Activated CD4-positive, alpha-beta memory T cell treated with anti-CD3 and anti-CD28 coated beads, Interleukin-2, amount 10 ng/mL, durations not matched to agents 7 days and 5 days (primary cell): ENCODE measurements around the gene TEAD1. TPM values are rescaled to one million over a fixed set of nuclear protein-coding genes. Genes with fewer than 3 reads are reported as not detected.

Experiments used
- CTCF ChIA-PET: fragments of 350-600 bp; sonication (Branson Sonifier 250); formaldehyde crosslinking; loops from one replicate; lab custom pipeline; 2021; ENCODE audit warnings: antibody characterized with exemption, inconsistent platforms; lab: Charles Lee
- POLR2A ChIA-PET: fragments of 350-600 bp; sonication (Branson Sonifier 250); formaldehyde crosslinking; loops from one replicate; lab custom pipeline; 2021; ENCODE audit warnings: antibody characterized with exemption; lab: Charles Lee
- DNase-seq: peaks from one replicate; pipeline ENCODE4 v3.0.0-alpha.2; 2020
- H3K27ac Mint-ChIP-seq: one replicate; pipeline ENCODE4 v1.8.0; 2021; ENCODE audit warnings: mild to moderate bottlenecking, mixed read lengths
- H3K27me3 Mint-ChIP-seq: one replicate; pipeline ENCODE4 v1.8.0; 2021; ENCODE audit warnings: mixed read lengths
- H3K36me3 Mint-ChIP-seq: one replicate; pipeline ENCODE4 v1.8.0; 2021; ENCODE audit warnings: low read depth, mixed read lengths
- H3K4me1 Mint-ChIP-seq: one replicate; pipeline ENCODE4 v1.8.0; 2021; ENCODE audit warnings: mixed read lengths
- H3K4me3 Mint-ChIP-seq: one replicate; pipeline ENCODE4 v1.8.0; 2021; ENCODE audit warnings: mild to moderate bottlenecking, mixed read lengths
- H3K9me3 Mint-ChIP-seq: one replicate; pipeline ENCODE4 v1.8.0; 2021; ENCODE audit warnings: mixed read lengths
- total RNA-seq, 2 experiments: library from RNA; stranded (reverse); gene quantifications; one replicate each; pipeline ENCODE4 v1.2.3, GENCODE V29; 2021

The TEAD1 gene
- total RNA-seq, 2 experiments from 2014 or later, result 0.98 to 1.0 TPM

GRCh38 chr11:12777208-12777874, 103.1 kb downstream of the TEAD1 start:
- Mint-ChIP-seq H3K27me3 (peaks cover 28% of the 10 kb centered on the region), H3K4me1 (peaks cover 3% of the 10 kb centered on the region), H3K4me3 (no peak overlapping the region), H3K27ac (no peak overlapping the region), H3K36me3 (no peaks in the 10 kb centered on the region), H3K9me3 (no peaks in the 10 kb centered on the region)
- POLR2A ChIA-PET, result no interaction called here
- CTCF ChIA-PET, result no interaction called here
- no peak for DNase-seq

- no peaks in the 10 kb centered on the region for H3K9me3 Mint-ChIP-seq
- H3K4me1 Mint-ChIP-seq, result no peaks in the 10 kb centered on the region
- peaks cover 34% of the 10 kb centered on the region for H3K27me3 Mint-ChIP-seq
- CTCF ChIA-PET, result no interaction called here
- H3K27ac Mint-ChIP-seq, result no peak overlapping the region
- POLR2A ChIA-PET, result no interaction called here
- no peaks in the 10 kb centered on the region for H3K36me3 Mint-ChIP-seq
- DNase-seq, result no peak
- no peak overlapping the region for H3K4me3 Mint-ChIP-seq
Measured at GRCh38 chr11:12778240-12778905, 104.2 kb downstream of the TEAD1 start.

- POLR2A ChIA-PET, result no interaction called here
- peaks cover 40% of the 10 kb centered on the region for H3K27me3 Mint-ChIP-seq
- no peak for DNase-seq
Measured at GRCh38 chr11:12783765-12784164, 109.5 kb downstream of the TEAD1 start.

GRCh38 chr11:12784445-12784844, 110.2 kb downstream of the TEAD1 start:
- Mint-ChIP-seq H3K9me3 (no peaks in the 10 kb centered on the region), H3K27ac (no peak overlapping the region), H3K27me3 (peaks cover 36% of the 10 kb centered on the region), H3K4me3 (no peak overlapping the region), H3K4me1 (no peaks in the 10 kb centered on the region), H3K36me3 (no peaks in the 10 kb centered on the region)
- POLR2A ChIA-PET, result no interaction called here
- CTCF ChIA-PET, result no interaction called here
- DNase-seq, result no peak

More at GRCh38 chr11:12783765-12784164, 109.5 kb downstream of the TEAD1 start:
- no peaks in the 10 kb centered on the region for H3K36me3 Mint-ChIP-seq
- H3K9me3 Mint-ChIP-seq, result no peaks in the 10 kb centered on the region
- H3K4me3 Mint-ChIP-seq, result no peak overlapping the region
- H3K27ac Mint-ChIP-seq, result no peak overlapping the region
- H3K4me1 Mint-ChIP-seq, result no peaks in the 10 kb centered on the region
- CTCF ChIA-PET, result no interaction called here

- DNase-seq, result no peak
- H3K9me3 Mint-ChIP-seq, result no peaks in the 10 kb centered on the region
- H3K4me3 Mint-ChIP-seq, result no peak overlapping the region
- no peaks in the 10 kb centered on the region for H3K4me1 Mint-ChIP-seq
- POLR2A ChIA-PET, result no interaction called here
- H3K36me3 Mint-ChIP-seq, result no peaks in the 10 kb centered on the region
- no peak overlapping the region for H3K27ac Mint-ChIP-seq
- H3K27me3 Mint-ChIP-seq, result peaks cover 32% of the 10 kb centered on the region
- CTCF ChIA-PET, result no interaction called here
Measured at GRCh38 chr11:12784987-12785386, 110.8 kb downstream of the TEAD1 start.

- no peak for DNase-seq
- peaks cover 32% of the 10 kb centered on the region for H3K27me3 Mint-ChIP-seq
- no peak overlapping the region for H3K4me3 Mint-ChIP-seq
- no peak overlapping the region for H3K27ac Mint-ChIP-seq
- CTCF ChIA-PET, result no interaction called here
- no peaks in the 10 kb centered on the region for H3K9me3 Mint-ChIP-seq
- POLR2A ChIA-PET, result no interaction called here
- H3K4me1 Mint-ChIP-seq, result no peaks in the 10 kb centered on the region
- no peaks in the 10 kb centered on the region for H3K36me3 Mint-ChIP-seq
Measured at GRCh38 chr11:12785901-12786300, 111.7 kb downstream of the TEAD1 start.

GRCh38 chr11:12786450-12786849, 112.2 kb downstream of the TEAD1 start:
- DNase-seq, result no peak
- no peak overlapping the region for H3K27ac Mint-ChIP-seq
- H3K36me3 Mint-ChIP-seq, result no peaks in the 10 kb centered on the region
- no peak overlapping the region for H3K4me3 Mint-ChIP-seq
- H3K27me3 Mint-ChIP-seq, result peaks cover 33% of the 10 kb centered on the region
- no peaks in the 10 kb centered on the region for H3K4me1 Mint-ChIP-seq
- no peaks in the 10 kb centered on the region for H3K9me3 Mint-ChIP-seq
- CTCF ChIA-PET, result no interaction called here
- POLR2A ChIA-PET, result no interaction called here

GRCh38 chr11:12786891-12787290, 112.7 kb downstream of the TEAD1 start:
- Mint-ChIP-seq H3K9me3 (no peaks in the 10 kb centered on the region), H3K27me3 (peaks cover 31% of the 10 kb centered on the region), H3K27ac (no peak overlapping the region), H3K4me3 (no peak overlapping the region), H3K4me1 (no peaks in the 10 kb centered on the region), H3K36me3 (no peaks in the 10 kb centered on the region)
- DNase-seq, result no peak
- CTCF ChIA-PET, result no interaction called here
- POLR2A ChIA-PET, result no interaction called here

- Mint-ChIP-seq H3K9me3 (no peaks in the 10 kb centered on the region), H3K4me3 (no peak overlapping the region), H3K36me3 (no peaks in the 10 kb centered on the region), H3K4me1 (no peaks in the 10 kb centered on the region), H3K27ac (no peak overlapping the region), H3K27me3 (peaks cover 25% of the 10 kb centered on the region)
- POLR2A ChIA-PET, result no interaction called here
- DNase-seq, result no peak
- CTCF ChIA-PET, result interaction anchor here (0.6 kb wide), 1 partner anchor 9 kb away, joined by 4 read pairs; no protein-coding TSS in a partner anchor
Measured at GRCh38 chr11:12787847-12788246, 113.6 kb downstream of the TEAD1 start.

GRCh38 chr11:12789054-12789453, 114.8 kb downstream of the TEAD1 start:
- no peaks in the 10 kb centered on the region for H3K4me1 Mint-ChIP-seq
- DNase-seq, result no peak
- H3K27me3 Mint-ChIP-seq, result peaks cover 18% of the 10 kb centered on the region
- no peak overlapping the region for H3K4me3 Mint-ChIP-seq
- ChIA-PET CTCF (no interaction called here), POLR2A (no interaction called here)
- no peak overlapping the region for H3K27ac Mint-ChIP-seq
- no peaks in the 10 kb centered on the region for H3K36me3 Mint-ChIP-seq
- H3K9me3 Mint-ChIP-seq, result no peaks in the 10 kb centered on the region

- no peak overlapping the region for H3K27ac Mint-ChIP-seq
- no peak for DNase-seq
- no peaks in the 10 kb centered on the region for H3K36me3 Mint-ChIP-seq
- no peak overlapping the region for H3K4me3 Mint-ChIP-seq
- H3K27me3 Mint-ChIP-seq, result peaks cover 12% of the 10 kb centered on the region
- no peaks in the 10 kb centered on the region for H3K4me1 Mint-ChIP-seq
- CTCF ChIA-PET, result no interaction called here
- POLR2A ChIA-PET, result no interaction called here
- no peaks in the 10 kb centered on the region for H3K9me3 Mint-ChIP-seq
Measured at GRCh38 chr11:12789596-12790215, 115.5 kb downstream of the TEAD1 start.

- Mint-ChIP-seq H3K27ac (no peak overlapping the region), H3K36me3 (no peaks in the 10 kb centered on the region), H3K4me1 (no peaks in the 10 kb centered on the region), H3K9me3 (no peaks in the 10 kb centered on the region), H3K4me3 (no peak overlapping the region), H3K27me3 (peaks cover 14% of the 10 kb centered on the region)
- POLR2A ChIA-PET, result no interaction called here
- CTCF ChIA-PET, result interaction anchor here (1.1 kb wide), 1 partner anchor 460 kb away, joined by 6 read pairs; no protein-coding TSS in a partner anchor
- no peak for DNase-seq
Measured at GRCh38 chr11:12790861-12791616, 116.8 kb downstream of the TEAD1 start.

- H3K4me3 Mint-ChIP-seq, result no peak overlapping the region
- no peaks in the 10 kb centered on the region for H3K4me1 Mint-ChIP-seq
- peaks cover 13% of the 10 kb centered on the region for H3K27me3 Mint-ChIP-seq
- H3K36me3 Mint-ChIP-seq, result no peaks in the 10 kb centered on the region
- POLR2A ChIA-PET, result no interaction called here
- no peak overlapping the region for H3K27ac Mint-ChIP-seq
- DNase-seq, result no peak
- CTCF ChIA-PET, result interaction anchor here (1.1 kb wide), 1 partner anchor 461 kb away, joined by 6 read pairs; no protein-coding TSS in a partner anchor
- H3K9me3 Mint-ChIP-seq, result no peaks in the 10 kb centered on the region
Measured at GRCh38 chr11:12792018-12792417, 117.8 kb downstream of the TEAD1 start.
